Ureter (tissue), 1 donor: Measurements from ENCODE around the gene BAIAP2L1. TPM values are rescaled to one million over a fixed set of nuclear protein-coding genes. Genes with fewer than 3 reads are reported as not detected.
"Not testable (repeated sequence)": the region's sequence is repeated elsewhere in the genome, so short reads cannot be mapped to it uniquely, and the experiment has no call there.

Experiments
- DNase-seq: peaks from one replicate; pipeline ENCODE4 v3.0.0-alpha.2; 2020; ENCODE audit warnings: low spot score
- total RNA-seq: library from RNA; stranded (reverse); gene quantifications from one replicate; pipeline ENCODE4 v1.2.4, GENCODE V29; 2023
- donor health status: DM: yes; HTN: yes; CAD: no.

The BAIAP2L1 gene, protein sequence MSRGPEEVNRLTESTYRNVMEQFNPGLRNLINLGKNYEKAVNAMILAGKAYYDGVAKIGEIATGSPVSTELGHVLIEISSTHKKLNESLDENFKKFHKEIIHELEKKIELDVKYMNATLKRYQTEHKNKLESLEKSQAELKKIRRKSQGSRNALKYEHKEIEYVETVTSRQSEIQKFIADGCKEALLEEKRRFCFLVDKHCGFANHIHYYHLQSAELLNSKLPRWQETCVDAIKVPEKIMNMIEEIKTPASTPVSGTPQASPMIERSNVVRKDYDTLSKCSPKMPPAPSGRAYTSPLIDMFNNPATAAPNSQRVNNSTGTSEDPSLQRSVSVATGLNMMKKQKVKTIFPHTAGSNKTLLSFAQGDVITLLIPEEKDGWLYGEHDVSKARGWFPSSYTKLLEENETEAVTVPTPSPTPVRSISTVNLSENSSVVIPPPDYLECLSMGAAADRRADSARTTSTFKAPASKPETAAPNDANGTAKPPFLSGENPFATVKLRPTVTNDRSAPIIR
- 36.5 TPM for total RNA-seq

GRCh38 chr7:98400542-98401340, at the start of gene BAIAP2L1:
Gene BAIAP2L1, minus strand, starts transcription at chr7:98401090. Its CDS starts 238 bp downstream, at chr7:98400852.
- peak; percentile 89 for DNase-seq

DNA sequence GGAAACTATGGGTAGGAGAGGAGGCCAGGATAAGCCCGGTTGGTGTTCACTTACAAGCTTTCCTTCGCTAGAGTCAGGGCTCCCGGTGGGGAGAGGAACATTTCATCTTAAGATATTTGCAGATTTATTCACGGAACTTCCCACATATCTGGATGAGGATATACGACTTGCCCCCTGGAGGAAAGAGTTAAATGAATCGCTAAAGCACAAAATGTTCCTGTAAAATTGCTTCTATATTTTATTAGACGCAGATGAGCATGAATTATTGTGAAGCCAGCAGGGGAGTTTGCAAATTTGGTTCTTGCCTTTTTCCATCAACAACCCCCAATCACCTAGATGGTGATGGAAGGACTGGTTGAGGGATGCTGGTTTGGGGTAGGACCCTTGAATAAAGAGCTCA, 47.9 kb upstream of the BAIAP2L1 start:
- no peak for DNase-seq

GRCh38 chr7:98440992-98441391, 40.1 kb upstream of the BAIAP2L1 start:
- not testable (repeated sequence) for DNase-seq

GRCh38 chr7:98439484-98439883, 38.6 kb upstream of the BAIAP2L1 start:
- DNase-seq, result no peak

- DNase-seq, result no peak
Measured at GRCh38 chr7:98434087-98434486, 33.2 kb upstream of the BAIAP2L1 start.

DNA sequence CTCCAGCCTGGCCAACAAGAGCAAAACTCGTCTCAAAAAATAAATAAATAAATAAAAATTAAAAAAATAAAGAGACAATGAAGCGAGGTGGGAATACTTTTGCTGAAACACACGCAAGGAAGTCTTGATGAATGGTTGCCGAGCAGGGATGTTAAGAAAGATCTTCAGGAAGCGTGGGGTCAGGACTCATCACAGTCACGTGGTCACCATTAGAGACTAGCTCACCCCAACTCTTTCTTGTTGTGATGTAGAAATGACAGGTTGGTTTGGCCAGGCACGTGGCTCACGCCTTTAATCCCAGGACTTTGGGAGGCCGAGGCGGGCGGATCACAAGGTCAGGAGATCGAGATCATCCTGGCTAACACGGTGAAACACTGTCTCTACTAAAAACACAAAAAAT, 28.9 kb upstream of the BAIAP2L1 start:
- no peak for DNase-seq

DNA sequence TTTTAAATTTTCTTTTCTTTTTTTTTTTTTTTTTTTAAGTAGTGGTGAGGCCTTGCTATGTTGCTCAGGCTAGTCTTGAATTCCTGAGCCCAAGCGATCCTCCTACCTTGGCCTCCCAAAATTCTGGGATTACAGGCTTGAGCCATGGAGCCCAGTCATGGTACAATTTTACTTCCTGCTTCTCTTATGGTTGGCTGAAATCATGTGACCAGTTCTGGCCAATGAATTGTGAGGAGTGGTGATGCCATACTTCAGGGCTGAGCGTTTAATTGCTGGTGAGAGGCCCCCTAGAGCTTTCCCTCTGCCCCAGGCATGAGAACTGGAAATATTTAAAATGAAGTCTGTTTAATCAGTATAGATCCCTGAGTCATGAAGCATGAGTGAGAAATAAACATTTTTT, 22.2 kb upstream of the BAIAP2L1 start:
- DNase-seq, result no peak

DNA sequence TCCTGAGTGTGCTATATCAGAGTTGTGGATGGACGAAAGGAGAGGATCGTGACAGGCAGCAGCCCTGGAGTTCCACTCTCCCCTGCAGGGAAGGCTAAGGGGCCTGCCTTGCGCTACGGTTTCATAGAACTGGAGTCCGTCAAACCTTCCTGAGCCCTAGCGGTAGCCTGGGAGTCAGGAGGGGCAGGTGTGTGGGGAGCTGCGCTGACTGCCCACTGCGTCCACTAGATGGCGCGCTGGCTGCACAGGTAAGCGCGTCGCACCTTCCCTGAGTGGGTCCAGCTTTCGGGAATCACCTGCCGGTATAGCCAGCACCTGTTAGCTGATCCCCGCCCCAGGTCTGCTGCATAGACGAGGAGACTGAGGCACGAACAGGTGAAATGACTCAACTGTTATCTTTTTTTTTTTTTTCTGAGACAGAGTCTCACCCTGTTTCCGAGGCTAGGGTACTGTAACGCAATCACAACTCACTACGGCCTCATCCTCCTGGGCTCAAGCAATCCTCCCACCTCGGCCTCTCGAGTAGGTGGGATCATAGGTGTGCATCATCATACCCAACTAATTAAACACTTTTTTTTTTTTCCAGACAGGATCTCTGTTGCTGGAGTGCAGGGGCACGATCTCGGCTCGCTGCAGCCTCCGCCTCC, 20.2 kb upstream of the BAIAP2L1 start:
- DNase-seq, result peak; percentile 66

DNA sequence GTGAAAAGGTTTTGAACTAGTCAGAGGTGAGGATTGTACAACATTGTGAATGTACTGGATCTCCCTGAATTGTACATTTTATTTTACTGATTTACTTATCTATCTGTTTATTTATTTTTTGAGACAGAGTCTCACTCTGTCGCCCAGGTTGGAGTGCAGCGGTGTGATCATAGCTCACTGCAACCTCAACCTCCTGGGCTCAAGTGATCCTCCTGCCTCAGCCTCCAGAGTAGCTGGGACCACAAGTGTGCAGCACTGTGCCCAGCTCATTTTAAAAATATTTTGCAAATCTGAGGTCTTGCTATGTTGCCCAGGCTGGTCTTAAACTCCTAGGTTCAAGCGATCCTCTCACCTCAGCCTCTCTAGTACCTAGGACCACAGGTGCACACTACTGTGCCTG, 19.1 kb upstream of the BAIAP2L1 start:
- not testable (repeated sequence) for DNase-seq

- not testable (repeated sequence) for DNase-seq
Measured at GRCh38 chr7:98419316-98419691, 18.4 kb upstream of the BAIAP2L1 start.

- peak; percentile 82 for DNase-seq
Measured at GRCh38 chr7:98418636-98419315, 17.9 kb upstream of the BAIAP2L1 start.

DNA sequence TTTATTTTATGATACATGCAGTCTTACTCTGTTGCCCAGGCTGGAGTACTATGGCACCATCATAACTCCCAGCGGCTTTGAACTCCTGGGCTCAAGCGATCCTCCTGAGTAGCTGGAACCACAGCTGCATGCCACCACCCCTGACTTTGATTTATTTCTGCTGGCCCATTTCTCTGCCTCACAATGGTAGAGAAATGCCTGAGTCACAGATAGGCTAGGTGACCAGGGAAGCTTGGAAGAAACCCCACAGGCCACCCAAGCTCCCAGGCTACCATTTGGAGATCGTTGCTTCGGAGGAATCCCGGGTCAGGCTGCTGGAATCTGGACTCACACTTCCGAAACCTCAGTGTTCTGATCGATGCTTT, 17.4 kb upstream of the BAIAP2L1 start:
- DNase-seq, result no peak

DNA sequence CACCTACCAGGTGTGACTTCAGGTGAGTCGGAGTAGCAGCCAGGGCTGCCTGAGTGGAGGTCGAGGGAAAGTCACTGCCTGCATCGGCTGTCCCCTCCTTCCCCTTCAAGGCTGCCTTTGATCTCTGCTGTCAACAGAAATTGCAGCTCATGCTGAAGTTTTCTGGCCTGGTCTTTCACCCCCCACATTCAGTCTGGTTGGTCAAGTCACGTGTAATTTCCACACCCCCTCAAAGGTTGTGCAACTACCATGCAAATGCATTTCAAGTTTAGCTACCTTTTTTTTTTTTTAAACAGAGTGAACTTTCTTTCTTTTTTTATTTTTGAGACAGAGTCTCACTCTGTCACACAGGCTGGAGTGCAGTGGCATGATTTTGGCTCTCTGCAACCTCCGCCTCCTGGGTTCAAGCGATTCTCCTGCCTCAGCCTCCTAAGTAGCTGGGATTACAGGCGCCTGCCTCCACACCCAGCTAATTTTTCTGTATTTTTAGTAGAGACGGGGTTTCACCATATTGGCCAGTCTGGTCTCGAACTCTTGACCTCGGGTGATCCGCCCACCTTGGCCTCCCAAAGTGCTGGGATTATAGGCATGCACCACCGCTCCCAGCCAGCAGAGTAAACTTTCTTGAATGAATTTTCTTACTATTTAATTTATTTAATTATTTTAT, 16.8 kb upstream of the BAIAP2L1 start:
- DNase-seq, result peak; percentile 71

DNA sequence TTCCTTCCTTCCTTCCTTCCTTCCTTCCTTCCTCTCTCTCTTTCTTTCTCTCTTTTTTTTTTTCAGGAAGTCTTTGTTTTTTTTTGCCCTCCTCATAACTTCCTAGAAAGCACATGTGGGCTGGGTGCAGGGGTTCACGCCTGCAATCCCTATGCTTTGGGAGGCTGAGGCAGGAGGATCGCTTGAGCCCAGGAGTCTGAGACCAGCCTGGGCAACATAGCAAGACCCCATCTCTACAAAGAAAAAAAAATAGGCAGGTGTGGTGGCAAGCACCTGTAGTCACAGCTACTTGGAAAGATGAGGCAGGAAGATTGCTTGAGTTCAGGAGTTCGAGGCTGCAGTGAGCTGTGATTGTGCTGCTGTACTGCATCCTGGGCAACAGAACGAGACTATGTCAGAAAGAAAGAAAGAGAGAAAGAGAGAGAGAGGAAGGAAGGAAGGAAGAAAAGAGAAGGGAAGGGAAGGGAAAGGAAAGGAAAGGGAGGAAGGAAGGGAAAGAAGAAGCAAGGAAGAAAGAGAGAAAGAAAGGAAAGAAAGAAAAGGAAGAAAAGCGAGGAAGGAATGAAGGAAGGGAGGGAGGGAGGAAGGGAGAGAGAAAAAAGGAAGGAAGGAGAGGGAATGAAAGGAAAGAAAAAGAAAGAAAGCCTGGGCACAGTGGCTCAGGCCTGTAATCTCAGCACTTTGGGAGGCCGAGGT, 13.5 kb upstream of the BAIAP2L1 start:
- no peak for DNase-seq

GRCh38 chr7:98413655-98414054, 12.8 kb upstream of the BAIAP2L1 start:
- not testable (repeated sequence) for DNase-seq

DNA sequence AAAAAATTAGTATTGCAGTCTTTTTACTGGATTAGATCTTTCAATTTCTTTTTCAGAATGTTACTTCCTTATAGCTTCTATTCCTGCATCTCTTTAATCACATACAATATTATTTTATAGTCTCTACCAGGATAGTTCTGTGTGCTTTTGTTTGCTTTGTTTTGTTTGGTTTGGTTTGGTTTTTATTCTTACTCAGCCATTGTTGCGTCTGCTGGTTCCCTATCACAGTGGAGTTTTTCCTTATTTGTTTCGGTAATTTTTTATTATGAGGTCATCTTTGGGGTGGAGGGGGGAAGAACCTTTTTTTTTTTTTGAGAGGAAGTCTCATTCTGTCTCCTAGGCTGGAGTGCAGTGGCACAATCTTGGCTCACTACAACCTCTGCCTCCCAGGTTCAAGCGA, 9.0 kb upstream of the BAIAP2L1 start:
- no peak for DNase-seq

DNA sequence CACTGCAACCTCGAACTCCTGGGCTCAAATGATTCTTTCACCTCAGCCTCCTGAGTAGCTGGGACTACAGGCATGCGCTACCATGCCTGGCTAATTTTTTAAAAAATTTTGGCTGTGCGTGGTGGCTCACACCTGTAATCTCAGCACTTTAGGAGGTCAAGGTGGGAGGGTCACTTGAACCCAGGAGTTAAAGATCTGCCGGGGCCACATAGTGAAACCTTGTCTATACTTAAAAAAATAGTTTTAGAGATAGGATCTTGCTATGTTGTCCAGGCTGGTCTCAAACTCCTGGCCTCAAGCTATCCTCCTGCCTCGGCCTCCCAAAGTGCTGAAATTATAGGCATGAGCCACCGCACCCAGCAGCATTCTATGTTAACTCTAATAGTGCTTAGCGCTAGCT, 7.3 kb upstream of the BAIAP2L1 start:
- DNase-seq, result not testable (repeated sequence)

- DNase-seq, result no peak
Measured at GRCh38 chr7:98406827-98407226, 5.9 kb upstream of the BAIAP2L1 start.

- no peak for DNase-seq
Measured at GRCh38 chr7:98404840-98405239, 4.0 kb upstream of the BAIAP2L1 start.

DNA sequence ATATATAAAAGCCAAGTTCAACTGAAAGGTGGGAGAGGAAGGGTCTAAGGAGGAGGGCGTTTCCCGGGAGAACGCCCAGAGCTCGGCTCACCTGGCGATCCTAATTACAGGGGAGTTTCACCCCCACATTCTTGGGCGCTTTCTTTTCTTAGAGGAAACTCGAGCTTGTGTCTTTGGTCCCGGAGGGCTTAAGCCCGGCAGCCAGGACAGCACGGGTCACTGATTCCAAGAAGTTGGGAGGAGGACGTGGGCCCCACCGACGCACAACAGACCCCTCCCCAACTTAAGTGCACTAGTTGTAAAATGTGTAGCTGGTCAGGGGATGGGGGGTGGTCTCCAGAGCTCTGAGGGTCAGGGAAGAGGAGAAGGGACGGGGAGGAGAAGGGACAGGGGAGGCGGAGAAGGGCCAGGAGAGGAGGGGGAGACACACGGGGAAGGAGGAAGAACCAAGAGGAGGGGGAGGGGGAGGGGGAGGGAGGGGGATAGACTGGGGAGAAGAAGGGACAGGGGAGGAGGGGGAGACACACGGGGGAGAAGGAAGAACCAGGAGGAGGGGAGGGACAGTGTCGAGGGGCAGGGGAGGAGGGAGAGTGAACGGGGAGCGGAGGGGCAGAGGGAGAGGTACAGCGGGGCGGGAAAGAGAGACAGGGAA, 874 bp downstream of the BAIAP2L1 start:
- no peak for DNase-seq
